HepG2 (cell line): Measurements from ENCODE around the gene KIF2C. TPM values are rescaled to one million over a fixed set of nuclear protein-coding genes. Genes with fewer than 3 reads are reported as not detected.

Experiments used
- ADNP ChIP-seq: sonication (generic); formaldehyde crosslinking; IDR thresholded peaks from 2 replicates; pipeline ENCODE4 v1.4.0; 2020; ENCODE audit warnings: missing genetic modification reagents
- CREM ChIP-seq, 2 experiments: sonication (generic) in 1 of 2; formaldehyde crosslinking in 1 of 2; IDR thresholded peaks; 2 replicates each; pipeline versions ENCODE4 v1.4.0 to v1.6.1; 2016 to 2020; ENCODE audit warnings: antibody characterized with exemption in 1 of 2, mild to moderate bottlenecking in 1 of 2, missing genetic modification reagents in 1 of 2
- GFI1 ChIP-seq: sonication (generic); formaldehyde crosslinking; IDR thresholded peaks from 2 replicates; pipeline ENCODE4 v1.5.0; 2020; ENCODE audit warnings: missing genetic modification reagents, mild to moderate bottlenecking, borderline replicate concordance
- MED1 ChIP-seq: sonication (generic); formaldehyde crosslinking; IDR thresholded peaks from 2 replicates; pipeline ENCODE4 v1.4.0; 2020; ENCODE audit warnings: missing genetic modification reagents
- NFE2L2 ChIP-seq: fragments of 150-350 bp; IDR thresholded peaks from 2 replicates; pipeline ENCODE4 v1.6.1; 2014; ENCODE audit warnings: low read length
- NFIC ChIP-seq: IDR thresholded peaks from 2 replicates; pipeline ENCODE4 v1.6.1; 2012; ENCODE audit warnings: mild to moderate bottlenecking, low read length, inconsistent platforms
- PLRG1 ChIP-seq: fragments of 450-650 bp; conservative IDR thresholded peaks from 2 replicates; pipeline ENCODE4 v1.6.1; 2016
- RARA ChIP-seq: IDR thresholded peaks from 2 replicates; pipeline ENCODE4 v1.6.1; 2016; ENCODE audit warnings: missing genetic modification reagents, missing compliant biosample characterization
- SNAI1 ChIP-seq: sonication (generic); formaldehyde crosslinking; IDR thresholded peaks from 2 replicates; pipeline ENCODE4 v1.5.0; 2020; ENCODE audit warnings: mild to moderate bottlenecking, missing genetic modification reagents, borderline replicate concordance
- SP2 ChIP-seq: sonication (generic); formaldehyde crosslinking; IDR thresholded peaks from 2 replicates; pipeline ENCODE4 v1.5.1; 2020; ENCODE audit warnings: mild to moderate bottlenecking, missing genetic modification reagents
- TCF7L2 ChIP-seq: IDR thresholded peaks from 2 replicates; pipeline ENCODE4 v1.6.1; 2011; ENCODE audit warnings: mild to moderate bottlenecking, low read depth, low read length, moderate library complexity
- ZNF124 ChIP-seq: sonication (generic); formaldehyde crosslinking; IDR thresholded peaks from 2 replicates; pipeline ENCODE4 v1.4.0; 2020; ENCODE audit warnings: missing genetic modification reagents
- ZNF24 ChIP-seq: fragments of 450-650 bp; IDR thresholded peaks from 2 replicates; pipeline ENCODE4 v1.6.1; 2017; ENCODE audit warnings: antibody characterized with exemption, mild to moderate bottlenecking
- ZNF510 ChIP-seq: sonication (generic); formaldehyde crosslinking; IDR thresholded peaks from 2 replicates; pipeline ENCODE4 v1.4.0; 2020; ENCODE audit warnings: low read depth, mild to moderate bottlenecking, missing genetic modification reagents
- ZNF557 ChIP-seq: sonication (generic); formaldehyde crosslinking; IDR thresholded peaks from 2 replicates; pipeline ENCODE4 v1.4.0; 2020; ENCODE audit warnings: missing genetic modification reagents
- ZSCAN31 ChIP-seq: sonication (generic); formaldehyde crosslinking; IDR thresholded peaks from 2 replicates; pipeline ENCODE4 v1.5.0; 2020; ENCODE audit warnings: low read depth, mild to moderate bottlenecking, missing genetic modification reagents
- polyA plus RNA-seq, 8 experiments: library from polyadenylated mRNA; depleted of rRNA in 3 of 8; stranded (reverse) in 7 of 8; unstranded in 1 of 8; fragments of >200 nt; fragmentation: Illumina TruSeq in 4 of 8; extraction: Trizol in 4 of 8; gene quantifications; 2 replicates each; pipeline versions ENCODE4 v1.2.1 to v1.2.3, GENCODE V29; 2011 to 2016; ENCODE audit warnings: low read depth in 4 of 8, missing spikeins in 1 of 8, mixed read lengths in 1 of 8; ENCODE audit not compliant: insufficient read depth in 1 of 8
- total RNA-seq, 5 experiments: library from RNA; depleted of rRNA; stranded (reverse); fragments of >200 nt; fragmentation: Illumina TruSeq; extraction: Trizol; gene quantifications; 2 replicates each; pipeline ENCODE4 v1.2.3, GENCODE V29; 2016; ENCODE audit warnings: low read depth in 1 of 5
- TF ChIP-seq, protein P1 (sequence below): sonication (generic); formaldehyde crosslinking; IDR thresholded peaks from 2 replicates; pipeline ENCODE4 v1.5.1; 2020; ENCODE audit warnings: mild to moderate bottlenecking, missing genetic modification reagents, borderline replicate concordance
- TF ChIP-seq, protein P2 (sequence below): sonication (generic); formaldehyde crosslinking; IDR thresholded peaks from 2 replicates; pipeline ENCODE4 v1.4.0; 2020; ENCODE audit warnings: missing genetic modification reagents
- TF ChIP-seq, protein P3 (sequence below): sonication (generic); formaldehyde crosslinking; IDR thresholded peaks from 2 replicates; pipeline ENCODE4 v1.4.0; 2020; ENCODE audit warnings: missing genetic modification reagents; ENCODE audit errors: not compliant biosample characterization

Gene KIF2C
- total and polyA plus RNA-seq, 2 of the 13 experiments (the other 11 are each of a cell fraction or from before 2014, with no cell fraction given), result 29.7 to 53.7 TPM

DNA sequence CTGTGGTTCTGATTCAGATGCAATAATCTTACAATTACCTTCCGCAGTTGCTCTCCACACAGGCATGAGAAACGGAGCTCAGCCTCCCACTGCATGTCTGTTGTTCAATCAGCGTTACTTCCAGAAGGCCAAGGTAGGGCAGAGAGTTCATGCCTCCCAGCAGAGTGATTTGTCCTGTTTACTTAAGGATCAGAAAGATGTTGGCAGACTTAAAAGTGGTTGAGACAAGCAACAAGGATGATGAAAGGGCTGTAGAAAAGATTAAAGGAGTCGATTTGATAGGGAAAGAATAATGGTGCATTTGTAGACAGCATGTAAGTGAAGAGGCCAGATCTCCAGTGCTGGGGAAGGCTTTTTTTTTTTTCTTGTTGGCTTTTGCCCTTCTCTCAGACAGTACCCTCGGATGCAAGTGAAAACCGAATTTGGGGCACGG is 38.5 kb upstream of the KIF2C start (continued):
- TF ChIP-seq ZSCAN31 (CRISPR knock-in tag) (no peak), NFE2L2 (no peak), TCF7L2 (peak; percentile 82), ZNF557 (no peak), PLRG1 (no peak), SP2 (CRISPR knock-in tag) (no peak), CREM (IDR thresholded peaks at IDR 0.05) (peak; percentile 87), CREM (CRISPR knock-in tag; IDR thresholded peaks at IDR 0.05) (no peak), ZNF124 (CRISPR knock-in tag) (0 out of 2 replicates have a peak, but pooled peaks have one; percentile 24), GFI1 (CRISPR knock-in tag) (peak; percentile 87), SNAI1 (CRISPR knock-in tag) (no peak), NFIC (peak; percentile 63; the same call in 1 of the 2 replicates), ADNP (CRISPR knock-in tag) (no peak), ZNF24 (no peak), MED1 (CRISPR knock-in tag) (peak; percentile 47; the same call in 1 of the 2 replicates), RARA (CRISPR knock-in tag) (peak; percentile 95), ZNF510 (CRISPR knock-in tag) (no peak)
- TF ChIP-seq, protein P1, sequence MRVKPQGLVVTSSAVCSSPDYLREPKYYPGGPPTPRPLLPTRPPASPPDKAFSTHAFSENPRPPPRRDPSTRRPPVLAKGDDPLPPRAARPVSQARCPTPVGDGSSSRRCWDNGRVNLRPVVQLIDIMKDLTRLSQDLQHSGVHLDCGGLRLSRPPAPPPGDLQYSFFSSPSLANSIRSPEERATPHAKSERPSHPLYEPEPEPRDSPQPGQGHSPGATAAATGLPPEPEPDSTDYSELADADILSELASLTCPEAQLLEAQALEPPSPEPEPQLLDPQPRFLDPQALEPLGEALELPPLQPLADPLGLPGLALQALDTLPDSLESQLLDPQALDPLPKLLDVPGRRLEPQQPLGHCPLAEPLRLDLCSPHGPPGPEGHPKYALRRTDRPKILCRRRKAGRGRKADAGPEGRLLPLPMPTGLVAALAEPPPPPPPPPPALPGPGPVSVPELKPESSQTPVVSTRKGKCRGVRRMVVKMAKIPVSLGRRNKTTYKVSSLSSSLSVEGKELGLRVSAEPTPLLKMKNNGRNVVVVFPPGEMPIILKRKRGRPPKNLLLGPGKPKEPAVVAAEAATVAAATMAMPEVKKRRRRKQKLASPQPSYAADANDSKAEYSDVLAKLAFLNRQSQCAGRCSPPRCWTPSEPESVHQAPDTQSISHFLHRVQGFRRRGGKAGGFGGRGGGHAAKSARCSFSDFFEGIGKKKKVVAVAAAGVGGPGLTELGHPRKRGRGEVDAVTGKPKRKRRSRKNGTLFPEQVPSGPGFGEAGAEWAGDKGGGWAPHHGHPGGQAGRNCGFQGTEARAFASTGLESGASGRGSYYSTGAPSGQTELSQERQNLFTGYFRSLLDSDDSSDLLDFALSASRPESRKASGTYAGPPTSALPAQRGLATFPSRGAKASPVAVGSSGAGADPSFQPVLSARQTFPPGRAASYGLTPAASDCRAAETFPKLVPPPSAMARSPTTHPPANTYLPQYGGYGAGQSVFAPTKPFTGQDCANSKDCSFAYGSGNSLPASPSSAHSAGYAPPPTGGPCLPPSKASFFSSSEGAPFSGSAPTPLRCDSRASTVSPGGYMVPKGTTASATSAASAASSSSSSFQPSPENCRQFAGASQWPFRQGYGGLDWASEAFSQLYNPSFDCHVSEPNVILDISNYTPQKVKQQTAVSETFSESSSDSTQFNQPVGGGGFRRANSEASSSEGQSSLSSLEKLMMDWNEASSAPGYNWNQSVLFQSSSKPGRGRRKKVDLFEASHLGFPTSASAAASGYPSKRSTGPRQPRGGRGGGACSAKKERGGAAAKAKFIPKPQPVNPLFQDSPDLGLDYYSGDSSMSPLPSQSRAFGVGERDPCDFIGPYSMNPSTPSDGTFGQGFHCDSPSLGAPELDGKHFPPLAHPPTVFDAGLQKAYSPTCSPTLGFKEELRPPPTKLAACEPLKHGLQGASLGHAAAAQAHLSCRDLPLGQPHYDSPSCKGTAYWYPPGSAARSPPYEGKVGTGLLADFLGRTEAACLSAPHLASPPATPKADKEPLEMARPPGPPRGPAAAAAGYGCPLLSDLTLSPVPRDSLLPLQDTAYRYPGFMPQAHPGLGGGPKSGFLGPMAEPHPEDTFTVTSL (CRISPR knock-in tag), result peak; percentile 72; the same call in 1 of the 2 replicates
- TF ChIP-seq, protein P2, sequence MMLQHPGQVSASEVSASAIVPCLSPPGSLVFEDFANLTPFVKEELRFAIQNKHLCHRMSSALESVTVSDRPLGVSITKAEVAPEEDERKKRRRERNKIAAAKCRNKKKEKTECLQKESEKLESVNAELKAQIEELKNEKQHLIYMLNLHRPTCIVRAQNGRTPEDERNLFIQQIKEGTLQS (CRISPR knock-in tag), result peak; percentile 56; the same call in 1 of the 2 replicates
- TF ChIP-seq, protein P3, sequence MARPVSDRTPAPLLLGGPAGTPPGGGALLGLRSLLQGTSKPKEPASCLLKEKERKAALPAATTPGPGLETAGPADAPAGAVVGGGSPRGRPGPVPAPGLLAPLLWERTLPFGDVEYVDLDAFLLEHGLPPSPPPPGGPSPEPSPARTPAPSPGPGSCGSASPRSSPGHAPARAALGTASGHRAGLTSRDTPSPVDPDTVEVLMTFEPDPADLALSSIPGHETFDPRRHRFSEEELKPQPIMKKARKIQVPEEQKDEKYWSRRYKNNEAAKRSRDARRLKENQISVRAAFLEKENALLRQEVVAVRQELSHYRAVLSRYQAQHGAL (CRISPR knock-in tag), result no peak
